Immature natural killer cell (primary cell): Measurements from ENCODE around the gene ITGA4. TPM values are rescaled to one million over a fixed set of nuclear protein-coding genes. Genes with fewer than 3 reads are reported as not detected.
"Not testable (repeated sequence)": the region's sequence is repeated elsewhere in the genome, so short reads cannot be mapped to it uniquely, and the experiment has no call there.

Source experiments
- DNase-seq, 3 donors: peaks; one replicate each; pipeline ENCODE4 v3.0.0; 2022; ENCODE audit warnings: mixed read lengths in 1 of 3
- H3K27ac Mint-ChIP-seq, 6 donors: one replicate each; pipeline ENCODE4 v1.8.0; 2020; ENCODE audit warnings: mixed read lengths in 6 of 6, mild to moderate bottlenecking in 5 of 6, inconsistent platforms in 4 of 6, moderate library complexity in 3 of 6
- H3K27me3 Mint-ChIP-seq, 3 donors: one replicate each; pipeline ENCODE4 v1.8.0; 2020 to 2021; ENCODE audit warnings: low read depth in 3 of 3, mild to moderate bottlenecking in 3 of 3, mixed read lengths in 3 of 3, moderate library complexity in 3 of 3, inconsistent platforms in 1 of 3
- H3K36me3 Mint-ChIP-seq, 3 donors: one replicate each; pipeline ENCODE4 v1.8.0; 2020; ENCODE audit warnings: mixed read lengths in 3 of 3, inconsistent platforms in 2 of 3, mild to moderate bottlenecking in 2 of 3
- H3K4me1 Mint-ChIP-seq, 2 donors: one replicate each; pipeline ENCODE4 v1.8.0; 2020; ENCODE audit warnings: inconsistent platforms in 2 of 2, mild to moderate bottlenecking in 2 of 2, mixed read lengths in 2 of 2, moderate library complexity in 1 of 2
- H3K4me3 Mint-ChIP-seq, 5 donors: one replicate each; pipeline ENCODE4 v1.8.0; 2020; ENCODE audit warnings: mild to moderate bottlenecking in 5 of 5, mixed read lengths in 5 of 5, inconsistent platforms in 3 of 5, moderate library complexity in 3 of 5
- H3K9me3 Mint-ChIP-seq, 6 donors: one replicate each; pipeline ENCODE4 v1.8.0; 2020; ENCODE audit warnings: mild to moderate bottlenecking in 6 of 6, mixed read lengths in 6 of 6, inconsistent platforms in 4 of 6, moderate library complexity in 3 of 6
- polyA plus RNA-seq, 3 donors: library from polyadenylated mRNA; unstranded; fragments of 300-500 nt; fragmentation: Illumina TruSeq; gene quantifications; one replicate each; pipeline ENCODE4 v1.2.3, GENCODE V29; 2021

The ITGA4 gene
- polyA plus RNA-seq, 3 donors from 2014 or later = 102 to 132 (median 117) TPM

GRCh38 chr2:181440919-181441318, 16.3 kb upstream of the ITGA4 start:
- H3K9me3 Mint-ChIP-seq = no peaks in the 10 kb centered on the region
- no peak overlapping the region for H3K4me3 Mint-ChIP-seq
- H3K36me3 Mint-ChIP-seq = no peaks in the 10 kb centered on the region
- DNase-seq = no peak
- peaks cover 15 to 23% of the 10 kb centered on the region in 2 donors for H3K4me1 Mint-ChIP-seq
- H3K27me3 Mint-ChIP-seq = peaks cover 1 to 2% (median 2%) of the 10 kb centered on the region in 3 donors
- no peak overlapping the region for H3K27ac Mint-ChIP-seq

- no peaks in the 10 kb centered on the region for H3K36me3 Mint-ChIP-seq
- no peak overlapping the region for H3K4me3 Mint-ChIP-seq
- no peak overlapping the region for H3K27ac Mint-ChIP-seq
- H3K4me1 Mint-ChIP-seq = peaks cover 20 to 24% of the 10 kb centered on the region in 2 donors
- DNase-seq = no peak
- H3K9me3 Mint-ChIP-seq = no peaks in the 10 kb centered on the region
- H3K27me3 Mint-ChIP-seq = peaks cover 1 to 2% (median 2%) of the 10 kb centered on the region in 3 donors
Measured at GRCh38 chr2:181441670-181442069, 15.5 kb upstream of the ITGA4 start.

GRCh38 chr2:181444654-181445053, 12.5 kb upstream of the ITGA4 start:
- Mint-ChIP-seq H3K27me3 (peaks cover 1 to 2% (median 1%) of the 10 kb centered on the region in 3 donors), H3K27ac (no peak overlapping the region), H3K36me3 (no peaks in the 10 kb centered on the region), H3K9me3 (no peaks in the 10 kb centered on the region), H3K4me1 (peaks cover 23 to 27% of the 10 kb centered on the region in 2 donors), H3K4me3 (peak overlapping the region in 1 of 5 donors; percentile 18)
- no peak for DNase-seq

- Mint-ChIP-seq H3K36me3 (no peaks in the 10 kb centered on the region), H3K9me3 (no peaks in the 10 kb centered on the region), H3K27me3 (peaks cover 0 to 2% (median 0%) of the 10 kb centered on the region in 3 donors), H3K4me1 (peaks cover 23 to 27% of the 10 kb centered on the region in 2 donors), H3K4me3 (peak overlapping the region; percentile 6 to 78 (median 16)), H3K27ac (peak overlapping the region; percentile 28 to 79 (median 42))
- DNase-seq = no peak
Measured at GRCh38 chr2:181446985-181447384, 10.2 kb upstream of the ITGA4 start.

GRCh38 chr2:181449278-181449677, 7.9 kb upstream of the ITGA4 start:
- H3K4me3 Mint-ChIP-seq, H3K9me3 Mint-ChIP-seq, H3K36me3 Mint-ChIP-seq, DNase-seq, H3K27ac Mint-ChIP-seq, H3K27me3 Mint-ChIP-seq: not testable (repeated sequence)
- peaks cover 23 to 29% of the 10 kb centered on the region in 2 donors for H3K4me1 Mint-ChIP-seq

GRCh38 chr2:181454686-181455450, 2.3 kb upstream of the ITGA4 start:
- H3K9me3 Mint-ChIP-seq = no peaks in the 10 kb centered on the region
- H3K27me3 Mint-ChIP-seq = peaks cover 5 to 19% (median 16%) of the 10 kb centered on the region in 3 donors
- H3K4me3 Mint-ChIP-seq = peak overlapping the region in 4 of 5 donors; percentile 85 to 98 (median 94)
- no peak for DNase-seq
- peak overlapping the region; percentile 90 to 99 (median 94) for H3K27ac Mint-ChIP-seq
- peaks cover 0 to 6% (median 0%) of the 10 kb centered on the region in 3 donors for H3K36me3 Mint-ChIP-seq
- peaks cover 34 to 48% of the 10 kb centered on the region in 2 donors for H3K4me1 Mint-ChIP-seq

GRCh38 chr2:181456660-181457120, 496 bp upstream of the ITGA4 start:
- peaks cover 52 to 66% of the 10 kb centered on the region in 2 donors for H3K4me1 Mint-ChIP-seq
- H3K27ac Mint-ChIP-seq = peak overlapping the region; percentile 90 to 99 (median 94)
- peaks cover 6 to 23% (median 19%) of the 10 kb centered on the region in 3 donors for H3K27me3 Mint-ChIP-seq
- peaks cover 0 to 6% (median 0%) of the 10 kb centered on the region in 3 donors for H3K36me3 Mint-ChIP-seq
- no peaks in the 10 kb centered on the region for H3K9me3 Mint-ChIP-seq
- peak; percentile 89 to 91 (median 90) for DNase-seq
- peak overlapping the region; percentile 85 to 98 (median 95) for H3K4me3 Mint-ChIP-seq

GRCh38 chr2:181457741-181458425, 697 bp downstream of the ITGA4 start:
- peaks cover 62 to 78% of the 10 kb centered on the region in 2 donors for H3K4me1 Mint-ChIP-seq
- peak overlapping the region; percentile 91 to 98 (median 97) for H3K4me3 Mint-ChIP-seq
- H3K36me3 Mint-ChIP-seq = peaks cover 0 to 8% (median 0%) of the 10 kb centered on the region in 3 donors
- peaks cover 6 to 23% (median 19%) of the 10 kb centered on the region in 3 donors for H3K27me3 Mint-ChIP-seq
- H3K9me3 Mint-ChIP-seq = no peaks in the 10 kb centered on the region
- peak overlapping the region; percentile 91 to 99 (median 96) for H3K27ac Mint-ChIP-seq
- peak; percentile 48 to 62 (median 60) for DNase-seq

GRCh38 chr2:181458871-181459270, 1.7 kb downstream of the ITGA4 start:
- Mint-ChIP-seq H3K4me3 (peak overlapping the region; percentile 91 to 98 (median 97)), H3K27ac (peak overlapping the region; percentile 91 to 99 (median 96)), H3K9me3 (no peaks in the 10 kb centered on the region), H3K27me3 (peaks cover 6 to 25% (median 19%) of the 10 kb centered on the region in 3 donors), H3K4me1 (peaks cover 72 to 88% of the 10 kb centered on the region in 2 donors), H3K36me3 (peaks cover 0 to 11% (median 0%) of the 10 kb centered on the region in 3 donors)
- DNase-seq = no peak

- no peaks in the 10 kb centered on the region for H3K9me3 Mint-ChIP-seq
Measured at GRCh38 chr2:181459621-181460021, 2.4 kb downstream of the ITGA4 start.

GRCh38 chr2:181461056-181461997, 4.1 kb downstream of the ITGA4 start:
- H3K36me3 Mint-ChIP-seq = peaks cover 0 to 11% (median 0%) of the 10 kb centered on the region in 3 donors

More at GRCh38 chr2:181459621-181460021, 2.4 kb downstream of the ITGA4 start:
- Mint-ChIP-seq H3K36me3 (peaks cover 0 to 11% (median 0%) of the 10 kb centered on the region in 3 donors), H3K27ac (peak overlapping the region; percentile 91 to 99 (median 96)), H3K27me3 (peaks cover 6 to 25% (median 19%) of the 10 kb centered on the region in 3 donors), H3K4me1 (peaks cover 74 to 88% of the 10 kb centered on the region in 2 donors), H3K4me3 (peak overlapping the region; percentile 91 to 98 (median 97))
- no peak for DNase-seq

GRCh38 chr2:181462033-181462432, 4.8 kb downstream of the ITGA4 start:
- Mint-ChIP-seq H3K4me1 (peaks cover 69 to 89% of the 10 kb centered on the region in 2 donors), H3K36me3 (peaks cover 0 to 11% (median 0%) of the 10 kb centered on the region in 3 donors), H3K27ac (peak overlapping the region; percentile 76 to 93 (median 89)), H3K4me3 (peak overlapping the region; percentile 40 to 88 (median 77)), H3K27me3 (peaks cover 6 to 17% (median 10%) of the 10 kb centered on the region in 3 donors), H3K9me3 (no peaks in the 10 kb centered on the region)
- DNase-seq = peak in 1 of 3 donors; percentile 47

More at GRCh38 chr2:181461056-181461997, 4.1 kb downstream of the ITGA4 start:
- Mint-ChIP-seq H3K27me3 (peaks cover 6 to 24% (median 17%) of the 10 kb centered on the region in 3 donors), H3K4me1 (peaks cover 72 to 88% of the 10 kb centered on the region in 2 donors), H3K27ac (peak overlapping the region; percentile 91 to 99 (median 96)), H3K4me3 (peak overlapping the region; percentile 91 to 98 (median 97)), H3K9me3 (no peaks in the 10 kb centered on the region)
- DNase-seq = no peak
